AG09309 (cell line): ENCODE results near the gene CHRND.

Source experiments
- DNase-seq: peaks from one replicate; pipeline ENCODE4 v3.0.0-alpha.2; 2010; ENCODE audit warnings: low read depth
- H3K4me3 ChIP-seq: 2 replicates; pipeline ENCODE4 v1.5.1; 2011; ENCODE audit warnings: mild to moderate bottlenecking, low read depth, low read length, moderate library complexity; ENCODE audit not compliant: control insufficient read depth
- CTCF ChIP-seq: IDR thresholded peaks from 2 replicates; pipeline ENCODE4 v1.5.1; 2011; ENCODE audit warnings: mild to moderate bottlenecking, low read depth, low read length, inconsistent platforms; ENCODE audit not compliant: insufficient read depth, control insufficient read depth; ENCODE audit errors: missing control alignments

The CHRND gene

DNA sequence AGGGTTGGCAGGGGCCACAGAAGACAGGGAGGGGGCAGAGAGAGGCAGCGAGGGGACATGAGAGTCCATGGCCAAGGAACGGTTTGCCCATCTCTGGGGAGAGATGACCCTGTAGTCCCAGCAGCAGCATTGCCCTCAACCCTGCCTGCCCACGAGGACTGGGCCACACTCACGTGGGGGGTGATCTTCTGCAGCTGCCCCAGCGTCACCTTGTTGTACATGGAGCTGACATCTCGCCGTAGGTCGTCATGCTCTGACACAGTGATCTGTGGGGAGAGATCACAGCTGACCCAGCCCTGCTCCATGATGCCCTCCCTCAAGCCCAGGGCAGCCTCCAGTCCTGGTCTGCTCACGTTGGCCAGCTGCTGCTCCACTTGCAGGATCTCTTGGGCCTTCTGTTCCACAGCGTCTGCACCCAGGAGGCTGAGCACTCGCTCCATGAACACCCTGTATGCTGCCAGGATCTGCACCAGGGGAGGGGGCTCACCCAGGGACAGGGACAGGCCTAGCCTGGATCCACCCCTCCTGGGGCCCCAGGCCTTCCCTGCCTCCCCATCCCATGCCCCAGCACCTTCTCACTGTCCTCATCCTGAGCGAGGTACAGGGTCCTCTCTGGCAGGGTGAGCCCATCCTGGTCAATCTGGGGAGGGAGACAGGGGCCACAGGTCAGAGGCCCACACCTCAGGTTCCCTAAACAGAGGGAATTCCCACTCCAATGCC, 41.2 kb upstream of the CHRND start:
- H3K4me3 ChIP-seq, result no peak overlapping the region
- no peak for DNase-seq
- no peak for TF ChIP-seq CTCF

DNA sequence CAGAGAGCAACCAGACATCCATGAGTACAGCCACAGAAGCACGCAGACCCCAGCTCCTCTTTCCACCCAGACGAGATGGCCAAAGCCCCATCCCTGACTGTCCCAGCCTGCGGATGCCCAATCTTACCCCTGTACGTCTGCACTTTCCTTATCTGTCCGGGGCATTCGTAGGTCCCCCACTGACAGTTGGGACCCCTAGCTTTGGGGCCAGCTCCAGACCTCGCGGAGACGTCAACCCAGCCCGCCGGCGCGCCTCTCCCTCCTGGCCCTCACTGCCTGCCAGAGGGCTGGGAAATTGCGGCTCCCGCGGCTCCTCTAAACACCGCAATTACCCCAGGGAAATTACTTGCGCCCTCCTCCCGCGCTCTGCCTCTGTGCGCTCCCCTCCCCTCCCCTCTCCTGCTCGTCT, 40.6 kb upstream of the CHRND start:
- H3K4me3 ChIP-seq, result no peak overlapping the region
- no peak for DNase-seq
- no peak for TF ChIP-seq CTCF

- TF ChIP-seq CTCF, result no peak
- no peak overlapping the region for H3K4me3 ChIP-seq
- DNase-seq, result no peak
Measured at GRCh38 chr2:232485757-232486557, 40.0 kb upstream of the CHRND start.

DNA sequence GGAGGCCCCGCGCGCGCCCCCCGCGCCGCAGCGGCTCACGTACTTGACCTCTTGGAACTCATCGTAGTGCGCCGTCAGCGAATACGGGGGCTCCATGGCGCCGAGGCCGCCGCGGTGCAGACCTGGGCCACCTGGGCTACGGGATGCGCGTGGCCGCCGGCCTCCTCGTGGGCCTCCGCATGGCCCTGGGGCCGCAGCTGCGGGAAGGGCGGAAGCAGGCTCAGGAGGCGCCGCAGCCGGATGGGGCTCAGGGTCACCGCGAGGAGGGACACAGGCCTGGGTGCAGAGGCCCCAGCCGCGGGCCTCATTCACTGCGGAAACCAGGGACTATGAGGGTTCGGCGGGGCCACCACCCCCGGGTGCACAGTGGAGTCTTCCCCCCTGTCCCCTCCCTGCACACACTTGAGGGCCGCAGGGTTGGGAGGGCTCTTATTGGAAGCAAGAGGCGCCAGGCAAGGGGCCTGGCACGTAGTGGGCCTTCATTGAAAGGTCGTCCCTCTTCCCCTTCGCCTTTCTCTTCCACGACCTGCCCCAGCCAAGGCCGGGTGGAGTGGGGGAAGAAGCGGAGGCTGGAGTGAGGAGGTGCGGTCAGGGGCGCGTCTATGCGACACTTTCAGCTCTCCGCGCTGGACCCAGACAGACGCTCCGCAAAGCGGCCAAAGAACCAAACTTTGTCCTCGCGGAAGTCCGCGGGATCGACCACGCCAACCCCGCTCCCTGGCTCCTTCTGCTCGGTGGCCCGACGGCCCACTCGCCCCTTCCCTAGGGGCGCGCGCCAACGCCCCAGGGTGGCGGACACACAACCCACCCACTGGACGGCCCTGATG, 39.2 kb upstream of the CHRND start:
- DNase-seq, result no peak
- H3K4me3 ChIP-seq, result no peak overlapping the region
- no peak for TF ChIP-seq CTCF

DNA sequence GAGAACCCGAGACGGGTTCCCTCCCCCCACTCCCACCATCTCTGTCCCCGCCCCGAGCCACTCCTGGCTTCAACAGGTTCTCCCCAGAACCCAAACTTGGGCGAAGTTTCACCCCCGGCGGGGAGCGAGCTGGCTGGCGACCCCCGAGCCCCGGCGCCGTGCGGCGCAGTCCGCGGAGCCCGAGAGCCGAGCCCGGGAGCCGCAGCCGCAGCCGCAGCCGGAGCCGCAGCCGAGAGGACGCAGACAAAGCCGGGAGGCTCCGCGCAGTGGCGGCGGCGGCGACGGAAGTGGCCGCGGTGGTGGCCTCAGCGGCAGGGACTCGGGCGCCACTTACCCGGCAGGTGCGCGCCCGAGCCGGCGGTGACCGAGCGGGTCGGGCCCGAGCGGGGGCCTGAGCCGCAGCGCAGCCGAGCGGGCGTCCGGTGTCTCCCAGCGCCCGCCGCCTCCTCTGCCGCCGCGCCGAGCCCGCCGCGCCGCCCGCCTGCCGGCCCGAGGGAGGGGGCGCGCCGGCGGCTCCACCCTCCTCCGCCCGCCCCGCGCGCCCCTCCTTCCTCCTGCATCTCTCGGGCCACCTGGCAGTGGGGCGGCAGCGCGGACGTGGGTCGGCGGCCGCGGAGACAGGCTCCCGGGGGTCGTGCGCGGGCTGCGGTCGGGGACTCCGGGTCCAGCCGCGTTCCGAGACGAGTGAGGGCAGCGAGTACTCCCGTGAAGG, 38.4 kb upstream of the CHRND start, which contains the start of gene ECEL1:
ECEL1 (minus strand) TSS at position 450 of the 712 bp plus-strand sequence. CDS start 1,181 bp downstream, outside the sequence.
- no peak within 1 kb of the TSS for H3K4me3 ChIP-seq
- DNase-seq, result no peak

More for the DNA sequence above, 38.4 kb upstream of the CHRND start, which contains the start of gene ECEL1:
- no peak for TF ChIP-seq CTCF
